ENCODE measurements around the gene CDON.

The CDON gene

DNA sequence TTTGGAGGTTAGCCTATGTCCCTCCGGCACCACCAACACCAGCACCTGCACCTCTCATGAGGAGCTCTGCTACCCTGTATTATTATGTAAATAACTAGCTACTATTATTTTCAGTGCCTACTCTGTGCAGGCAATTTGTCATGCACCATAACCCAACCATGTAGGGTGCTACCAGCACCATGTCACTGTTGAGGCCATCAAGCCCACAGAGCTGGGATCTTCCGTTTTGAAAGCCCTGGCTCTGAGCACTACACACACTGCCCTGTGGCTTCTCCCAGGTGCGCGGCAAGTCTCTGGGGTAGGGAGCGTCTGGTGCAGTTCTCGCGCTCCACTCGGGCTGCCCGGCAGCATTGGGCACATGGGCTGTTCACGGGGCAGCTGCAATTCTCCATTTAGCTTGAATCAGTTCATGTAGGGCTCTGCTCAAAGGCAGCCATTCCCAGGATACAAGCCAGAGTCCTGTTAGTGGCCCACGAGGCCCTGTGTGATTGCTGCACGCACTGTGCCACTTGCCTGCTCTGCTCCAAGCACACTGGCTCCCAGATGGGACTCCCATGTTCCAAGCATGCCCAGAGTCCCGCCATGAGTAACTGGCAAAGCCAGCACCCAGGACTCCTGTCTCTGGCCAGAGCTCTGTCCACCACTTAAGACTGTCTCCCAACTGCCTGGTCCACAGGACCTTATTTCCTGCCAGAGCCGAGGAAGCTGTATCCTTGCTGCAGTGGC, 42.5 kb upstream of the CDON start:
- DNase-seq (ENCODE audit: low read depth), result no peak
- TF ChIP-seq, protein P1, sequence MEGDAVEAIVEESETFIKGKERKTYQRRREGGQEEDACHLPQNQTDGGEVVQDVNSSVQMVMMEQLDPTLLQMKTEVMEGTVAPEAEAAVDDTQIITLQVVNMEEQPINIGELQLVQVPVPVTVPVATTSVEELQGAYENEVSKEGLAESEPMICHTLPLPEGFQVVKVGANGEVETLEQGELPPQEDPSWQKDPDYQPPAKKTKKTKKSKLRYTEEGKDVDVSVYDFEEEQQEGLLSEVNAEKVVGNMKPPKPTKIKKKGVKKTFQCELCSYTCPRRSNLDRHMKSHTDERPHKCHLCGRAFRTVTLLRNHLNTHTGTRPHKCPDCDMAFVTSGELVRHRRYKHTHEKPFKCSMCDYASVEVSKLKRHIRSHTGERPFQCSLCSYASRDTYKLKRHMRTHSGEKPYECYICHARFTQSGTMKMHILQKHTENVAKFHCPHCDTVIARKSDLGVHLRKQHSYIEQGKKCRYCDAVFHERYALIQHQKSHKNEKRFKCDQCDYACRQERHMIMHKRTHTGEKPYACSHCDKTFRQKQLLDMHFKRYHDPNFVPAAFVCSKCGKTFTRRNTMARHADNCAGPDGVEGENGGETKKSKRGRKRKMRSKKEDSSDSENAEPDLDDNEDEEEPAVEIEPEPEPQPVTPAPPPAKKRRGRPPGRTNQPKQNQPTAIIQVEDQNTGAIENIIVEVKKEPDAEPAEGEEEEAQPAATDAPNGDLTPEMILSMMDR (IDR thresholded peaks at IDR 0.05; ENCODE audit: control insufficient read depth, extremely low read depth, insufficient read depth), result no peak
- no peak overlapping the region for H3K4me3 ChIP-seq (ENCODE audit: low read depth, low read length)

DNA sequence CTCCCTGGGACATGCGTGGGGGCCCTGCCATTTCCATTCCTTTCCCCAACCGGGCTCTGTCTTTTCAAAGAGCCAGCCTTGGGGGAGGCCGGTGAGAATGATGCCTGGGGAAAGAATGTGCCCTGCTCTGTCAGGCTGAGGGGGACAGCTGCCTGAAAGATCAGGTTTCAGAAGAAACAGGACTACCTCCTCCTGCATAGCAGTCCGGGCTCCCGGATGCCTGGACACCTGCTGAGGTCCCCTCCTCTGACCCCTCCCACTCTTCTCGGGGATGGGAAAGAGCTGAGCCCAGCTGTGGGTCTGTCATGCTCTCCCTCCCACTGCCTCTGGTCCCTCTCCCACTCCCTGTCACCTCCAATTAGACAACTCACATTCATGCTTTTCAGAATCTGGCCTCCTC, 41.8 kb upstream of the CDON start:
- TF ChIP-seq, protein P1 (IDR thresholded peaks at IDR 0.05; ENCODE audit: control insufficient read depth, extremely low read depth, insufficient read depth), result no peak
- DNase-seq (ENCODE audit: low read depth), result no peak
- H3K4me3 ChIP-seq (ENCODE audit: low read depth, low read length), result no peak overlapping the region

DNA sequence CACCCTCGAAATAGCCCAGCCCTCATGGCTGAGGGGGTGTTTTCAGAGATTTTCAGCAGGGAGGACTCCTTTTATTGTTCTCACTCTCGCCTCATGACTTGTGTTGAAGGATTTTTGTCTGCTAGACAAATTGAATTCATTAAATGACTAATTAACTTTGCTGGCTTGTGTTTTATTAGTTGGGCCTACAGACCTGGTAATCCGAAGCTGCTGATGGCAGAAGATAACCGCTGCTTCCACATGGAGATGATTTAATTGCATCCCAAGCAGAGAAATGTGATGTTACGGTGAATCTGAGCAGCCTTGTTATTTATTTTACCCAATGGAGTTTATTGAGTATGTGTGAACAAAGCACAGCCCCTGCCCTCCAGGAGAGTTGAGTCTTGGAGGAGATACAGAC, 40.5 kb upstream of the CDON start:
- no peak for DNase-seq (ENCODE audit: low read depth)
- TF ChIP-seq, protein P1 (IDR thresholded peaks at IDR 0.05; ENCODE audit: control insufficient read depth, extremely low read depth, insufficient read depth), result no peak
- no peak overlapping the region for H3K4me3 ChIP-seq (ENCODE audit: low read depth, low read length)

DNA sequence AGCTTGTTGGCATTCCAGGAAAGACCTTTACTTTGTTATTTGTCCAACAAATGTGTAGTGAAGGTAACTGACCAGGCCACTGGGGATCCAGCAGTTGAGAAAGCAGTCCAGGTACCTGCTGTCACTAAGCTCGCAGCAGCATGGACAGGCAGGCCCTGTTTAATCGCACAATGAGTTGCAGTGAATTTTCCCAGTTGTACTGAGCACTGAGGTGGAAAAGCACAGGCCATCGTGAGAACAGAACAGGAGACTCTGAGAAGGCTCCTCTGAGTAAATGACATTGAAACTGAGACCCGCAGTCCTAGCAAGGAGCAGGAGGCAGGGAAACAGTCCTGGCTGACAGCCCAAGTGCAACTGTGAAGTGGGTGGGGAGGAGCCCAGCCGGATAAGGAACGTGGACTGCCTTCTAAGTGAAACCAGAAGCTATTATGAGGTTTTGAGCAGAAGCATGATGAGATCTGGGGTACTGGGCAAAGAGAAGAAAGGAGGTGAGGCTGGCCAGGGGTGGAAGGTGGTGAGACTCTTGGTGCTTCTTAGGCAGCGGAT, 39.8 kb upstream of the CDON start:
- no peak overlapping the region for H3K4me3 ChIP-seq (ENCODE audit: low read depth, low read length)
- TF ChIP-seq, protein P1 (IDR thresholded peaks at IDR 0.05; ENCODE audit: control insufficient read depth, extremely low read depth, insufficient read depth), result no peak
- no peak for DNase-seq (ENCODE audit: low read depth)

DNA sequence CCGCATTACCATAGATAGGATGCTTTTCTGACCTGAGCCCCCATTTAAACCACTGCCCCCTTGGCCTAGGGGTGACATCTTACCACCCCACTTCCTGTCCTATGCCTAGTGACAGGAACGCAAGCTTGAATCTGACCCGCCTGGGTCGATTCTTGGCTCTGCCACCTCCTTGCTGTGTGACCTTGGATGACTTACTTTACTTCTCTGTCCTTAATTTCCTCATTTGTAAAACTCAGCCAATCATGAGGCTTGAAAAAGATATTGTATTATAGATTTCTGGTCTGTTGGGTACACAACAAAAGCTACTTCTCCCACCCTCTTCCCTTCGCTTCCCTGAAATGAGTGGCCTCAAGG, 39.2 kb upstream of the CDON start:
- DNase-seq (ENCODE audit: low read depth), result no peak
- no peak overlapping the region for H3K4me3 ChIP-seq (ENCODE audit: low read depth, low read length)
- TF ChIP-seq, protein P1 (IDR thresholded peaks at IDR 0.05; ENCODE audit: control insufficient read depth, extremely low read depth, insufficient read depth), result no peak

DNA sequence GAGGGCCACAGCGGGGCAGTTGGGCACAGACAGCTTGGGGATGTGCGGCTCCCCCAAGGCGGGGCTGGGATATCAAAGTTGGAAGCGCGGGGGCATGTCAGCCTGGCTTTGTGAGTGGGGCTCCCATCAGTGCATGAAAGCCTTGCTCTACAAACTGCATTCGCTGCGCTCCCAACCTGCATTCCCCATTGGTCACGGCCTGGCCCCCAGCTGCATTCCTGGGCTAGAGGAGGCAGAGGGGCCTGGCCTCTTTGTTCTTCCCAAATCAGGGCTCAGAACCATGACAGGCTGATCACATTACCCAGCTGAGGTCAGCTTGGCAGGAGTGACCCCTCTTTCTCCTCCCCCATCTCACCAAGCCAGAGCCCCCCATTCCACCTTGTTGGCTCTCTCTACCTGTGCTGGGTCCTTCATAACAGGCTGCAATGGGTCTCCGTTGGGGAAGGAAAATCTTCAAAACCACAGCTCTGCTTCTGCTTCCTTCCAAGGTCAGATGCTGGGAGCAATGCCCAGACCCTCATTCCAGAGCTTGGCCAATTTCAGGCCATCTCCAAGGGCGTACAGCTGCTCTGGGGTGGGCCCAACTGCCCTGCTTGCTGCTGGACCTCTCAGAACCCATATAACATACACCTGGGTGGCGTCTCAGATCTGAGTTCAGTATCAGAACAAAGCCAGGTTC, 38.7 kb upstream of the CDON start:
- no peak for DNase-seq (ENCODE audit: low read depth)
- TF ChIP-seq, protein P1 (IDR thresholded peaks at IDR 0.05; ENCODE audit: control insufficient read depth, extremely low read depth, insufficient read depth), result no peak
- H3K4me3 ChIP-seq (ENCODE audit: low read depth, low read length), result no peak overlapping the region

Data from LNCaP clone FGC (cell line).